IMR-90 (cell line): ENCODE data around the gene SASS6. TPM values are rescaled to one million over a fixed set of nuclear protein-coding genes. Genes with fewer than 3 reads are reported as not detected.

Experiments used
- ATAC-seq: fragments of 200-7000 bp; cut with Tn5 transposase; 2 replicates; pipeline ENCODE4 v1.9.1; 2020; ENCODE audit warnings: low read depth, mild to moderate bottlenecking, moderate library complexity
- BruUV-seq: library from RNA; stranded (reverse); fragments of 400-500 nt; replicated peaks from 2 replicates; lab custom pipeline; 2021; lab: Mats Ljungman, UMichigan
- CTCF ChIA-PET: fragments of 300-600 bp; formaldehyde crosslinking; extraction: SDS; loops from one replicate; lab custom pipeline; 2021; ENCODE audit warnings: antibody characterized with exemption; lab: Yijun Ruan, JAX
- POLR2A ChIA-PET: fragments of 300-600 bp; sonication (Branson Sonifier 250); formaldehyde crosslinking; loops from one replicate; lab custom pipeline; 2022; ENCODE audit warnings: antibody characterized with exemption; ENCODE audit not compliant: unreplicated experiment; lab: Charles Lee
- DNase-seq: peaks from one replicate; pipeline ENCODE4 v3.0.0; 2013
- H2AFZ ChIP-seq: replicated peaks from 2 replicates; pipeline ENCODE3; 2013; ENCODE audit warnings: low read length, mild to moderate bottlenecking; ENCODE audit not compliant: poor library complexity
- H2AK5ac ChIP-seq: 2 replicates; pipeline ENCODE4 v1.6.1; 2013; ENCODE audit warnings: low read depth, low read length, inconsistent platforms
- H2AK9ac ChIP-seq: replicated peaks from 2 replicates; pipeline ENCODE3; 2013; ENCODE audit warnings: mild to moderate bottlenecking, low read depth, low read length, moderate library complexity; ENCODE audit not compliant: poor library complexity
- H2BK120ac ChIP-seq: 2 replicates; pipeline ENCODE4 v1.6.1; 2013; ENCODE audit warnings: low read depth, low read length, inconsistent platforms
- H2BK15ac ChIP-seq: 3 replicates; pipeline ENCODE4 v1.6.1; 2013; ENCODE audit warnings: low read depth, low read length, inconsistent platforms
- H2BK20ac ChIP-seq: 2 replicates; pipeline ENCODE4 v1.6.1; 2013; ENCODE audit warnings: low read depth, mild to moderate bottlenecking, inconsistent platforms, low read length, moderate library complexity
- H2BK5ac ChIP-seq: 2 replicates; pipeline ENCODE4 v1.6.1; 2013; ENCODE audit warnings: mild to moderate bottlenecking, low read depth, low read length, inconsistent platforms; ENCODE audit not compliant: poor library complexity, severe bottlenecking
- H3K14ac ChIP-seq: replicated peaks from 2 replicates; pipeline ENCODE4 v1.6.1; 2013; ENCODE audit warnings: low read depth, low read length, inconsistent platforms
- H3K18ac ChIP-seq: 2 replicates; pipeline ENCODE4 v1.6.1; 2013; ENCODE audit warnings: low read depth, low read length, control low read depth
- H3K23ac ChIP-seq: 2 replicates; pipeline ENCODE4 v1.6.1; 2013; ENCODE audit warnings: low read depth, low read length, inconsistent platforms
- H3K27ac ChIP-seq: 2 replicates; pipeline ENCODE4 v1.5.1; 2013; ENCODE audit warnings: mild to moderate bottlenecking, control low read depth, low read length; ENCODE audit not compliant: insufficient read depth
- H3K27me3 ChIP-seq: 2 replicates; pipeline ENCODE4 v1.6.1; 2013; ENCODE audit warnings: low read length; ENCODE audit not compliant: control insufficient read depth, insufficient read depth
- H3K36me3 ChIP-seq: 2 replicates; pipeline ENCODE4 v1.6.1; 2013; ENCODE audit warnings: low read length, mixed read lengths; ENCODE audit not compliant: control insufficient read depth, insufficient read depth
- H3K4ac ChIP-seq: 2 replicates; pipeline ENCODE4 v1.6.1; 2013; ENCODE audit warnings: low read depth, low read length, inconsistent platforms
- H3K4me1 ChIP-seq: 2 replicates; pipeline ENCODE4 v1.6.1; 2013; ENCODE audit warnings: low read length, mixed read lengths; ENCODE audit not compliant: control insufficient read depth, insufficient read depth
- H3K4me2 ChIP-seq: 2 replicates; pipeline ENCODE4 v1.6.1; 2013; ENCODE audit warnings: low read depth, mild to moderate bottlenecking, control low read depth, low read length, moderate library complexity
- H3K4me3 ChIP-seq: 2 replicates; pipeline ENCODE4 v1.5.1; 2013; ENCODE audit warnings: low read depth, mild to moderate bottlenecking, control low read depth, low read length, moderate library complexity; ENCODE audit not compliant: insufficient read depth
- H3K56ac ChIP-seq: 2 replicates; pipeline ENCODE4 v1.6.1; 2013; ENCODE audit warnings: low read length, inconsistent platforms; ENCODE audit not compliant: insufficient read depth; ENCODE audit errors: extremely low read depth
- H3K79me1 ChIP-seq, 2 experiments: 2 replicates each; pipeline ENCODE4 v1.6.1; 2013; ENCODE audit warnings: low read length in 2 of 2, inconsistent platforms in 1 of 2, low read depth in 1 of 2
- H3K9ac ChIP-seq: 2 replicates; pipeline ENCODE4 v1.6.1; 2013; ENCODE audit warnings: low read depth, low read length, control low read depth
- H3K9me1 ChIP-seq: 2 replicates; pipeline ENCODE4 v1.6.1; 2013; ENCODE audit warnings: low read length, inconsistent platforms; ENCODE audit not compliant: insufficient read depth
- H3K9me3 ChIP-seq: 2 replicates; pipeline ENCODE4 v1.6.1; 2013; ENCODE audit warnings: low read length; ENCODE audit not compliant: control insufficient read depth, insufficient read depth
- H4K20me1 ChIP-seq: 2 replicates; pipeline ENCODE4 v1.6.1; 2013; ENCODE audit warnings: low read length, inconsistent platforms; ENCODE audit not compliant: insufficient read depth
- H4K5ac ChIP-seq: 2 replicates; pipeline ENCODE4 v1.6.1; 2013; ENCODE audit warnings: mild to moderate bottlenecking, low read depth, low read length, control low read depth
- H4K8ac ChIP-seq, 2 experiments: 2 replicates each; pipeline ENCODE4 v1.6.1; 2013; ENCODE audit warnings: low read depth in 2 of 2, low read length in 2 of 2, control low read depth in 1 of 2, inconsistent platforms in 1 of 2
- H4K91ac ChIP-seq: 2 replicates; pipeline ENCODE4 v1.6.1; 2013; ENCODE audit warnings: low read depth, low read length, inconsistent platforms; ENCODE audit not compliant: insufficient read depth
- BHLHE40 ChIP-seq: fragments of 150-350 bp; IDR thresholded peaks from 2 replicates; pipeline ENCODE4 v1.6.1; 2016; ENCODE audit warnings: mild to moderate bottlenecking, low read depth, low read length
- CEBPB ChIP-seq: IDR thresholded peaks from 2 replicates; pipeline ENCODE4 v1.6.1; 2012; ENCODE audit warnings: low read depth, low read length, improper control_type of control experiment
- CHD1 ChIP-seq: IDR thresholded peaks from 2 replicates; pipeline ENCODE4 v1.6.1; 2012; ENCODE audit warnings: low read depth, low read length, improper control_type of control experiment
- CTCF ChIP-seq: conservative IDR thresholded peaks from 2 replicates; pipeline ENCODE4 v1.5.1; 2012; ENCODE audit warnings: mild to moderate bottlenecking, low read depth, low read length, improper control_type of control experiment
- FOS ChIP-seq: fragments of 150-350 bp; IDR thresholded peaks from 2 replicates; pipeline ENCODE4 v1.6.1; 2016; ENCODE audit warnings: low read depth, low read length
- MAFK ChIP-seq: IDR thresholded peaks from 2 replicates; pipeline ENCODE4 v1.6.1; 2012; ENCODE audit warnings: low read depth, low read length, improper control_type of control experiment
- MAZ ChIP-seq: IDR thresholded peaks from 2 replicates; pipeline ENCODE4 v1.6.1; 2012; ENCODE audit warnings: low read depth, mild to moderate bottlenecking, low read length, improper control_type of control experiment, moderate library complexity, borderline replicate concordance
- NFE2L2 ChIP-seq: fragments of 150-350 bp; IDR thresholded peaks from 2 replicates; pipeline ENCODE4 v1.6.1; 2016; ENCODE audit warnings: low read depth, mild to moderate bottlenecking, low read length
- RAD21 ChIP-seq: IDR thresholded peaks from 2 replicates; pipeline ENCODE4 v1.6.1; 2012; ENCODE audit warnings: low read length, improper control_type of control experiment
- RFX5 ChIP-seq: IDR thresholded peaks from 2 replicates; pipeline ENCODE4 v1.8.0; 2012; ENCODE audit warnings: low read depth, mild to moderate bottlenecking, low read length, moderate library complexity
- SMC3 ChIP-seq: fragments of 150-350 bp; IDR thresholded peaks from 2 replicates; pipeline ENCODE4 v1.6.1; 2016; ENCODE audit warnings: low read depth, mild to moderate bottlenecking, antibody characterized with exemption, low read length, moderate library complexity
- USF2 ChIP-seq: fragments of 150-350 bp; IDR thresholded peaks from 2 replicates; pipeline ENCODE4 v1.6.1; 2017; ENCODE audit warnings: mild to moderate bottlenecking, antibody characterized with exemption, low read length, low read depth
- WGBS, 2 experiments: methylation state at CpG; one replicate each; pipeline versions ENCODE4 v1.1.5 to v1.1.7; 2013; ENCODE audit warnings: missing lambda C conversion rate in 2 of 2; ENCODE audit not compliant: insufficient read length in 1 of 2; ENCODE audit errors: extremely low coverage in 2 of 2; 5-methylcytosine and 5-hydroxymethylcytosine counted together
- dilution Hi-C: fragments of 300-500 bp; cut with HindIII; formaldehyde crosslinking; loops from one replicate; pipeline ENCODE4 v1.14.3; 2018; ENCODE audit warnings: low sequenced_read_pairs; ENCODE audit not compliant: unreplicated experiment
- in situ Hi-C: fragments of 300-500 bp; cut with MboI; formaldehyde crosslinking; loops from 3 replicates; pipeline ENCODE4 v1.14.3; 2019; ENCODE audit warnings: low sequenced_read_pairs, inconsistent platforms, mixed read lengths
- intact Hi-C: fragments of 100-400 bp; cut with micrococcal nuclease; formaldehyde crosslinking; loops from 2 replicates; pipeline ENCODE4 v1.10.0; 2022
- polyA plus RNA-seq, 3 experiments: library from polyadenylated mRNA; depleted of rRNA; stranded (reverse); fragments of >200 nt; gene quantifications; 2 replicates each; pipeline ENCODE4 v1.2.3, GENCODE V29; 2012; ENCODE audit warnings: low replicate concordance in 1 of 3
- total RNA-seq: library from RNA; depleted of rRNA; stranded (reverse); fragments of >200 nt; gene quantifications from 2 replicates; pipeline ENCODE4 v1.2.3, GENCODE V29; 2012

SASS6 gene
- total and polyA plus RNA-seq, 2 of the 4 experiments (the other 2 are of a cell fraction) = 1.1 to 2.7 TPM

DNA sequence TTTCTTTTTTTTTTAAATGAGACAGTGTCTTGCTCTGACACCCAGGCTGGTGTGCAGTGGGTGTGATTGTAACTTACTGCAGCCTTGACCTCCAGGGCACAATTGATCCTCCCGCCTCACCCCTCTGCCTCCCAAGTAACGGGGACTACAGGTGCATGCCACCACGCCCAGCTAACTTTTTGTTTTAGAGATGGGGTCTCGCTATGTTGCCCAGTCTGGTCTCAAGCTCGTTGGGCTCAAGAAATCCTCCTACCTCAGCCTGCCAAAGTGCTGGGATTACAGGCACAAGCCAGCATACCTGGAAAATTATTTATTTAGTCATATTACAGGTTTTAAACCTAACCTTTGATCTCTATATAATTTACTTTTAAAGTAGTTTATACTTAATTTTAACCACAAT lies 32.0 kb upstream of the SASS6 start:
- Histone ChIP-seq H3K4me1 (no peaks in the 10 kb centered on the region), H3K79me1 (no peaks in the 10 kb centered on the region), H4K20me1 (no peaks in the 10 kb centered on the region), H3K4me3 (no peak overlapping the region), H2AK9ac (no peak overlapping the region), H3K27ac (no peak overlapping the region), H2BK15ac (no peak overlapping the region), H3K9ac (no peak overlapping the region), H2BK120ac (no peak overlapping the region), H3K14ac (no peak overlapping the region), H3K4me2 (no peak overlapping the region), H3K4ac (no peak overlapping the region), H4K91ac (no peak overlapping the region), H3K27me3 (no peaks in the 10 kb centered on the region), H3K9me3 (no peaks in the 10 kb centered on the region), H2BK20ac (no peak overlapping the region), H2BK5ac (no peak overlapping the region), H4K8ac (no peak overlapping the region), H3K9me1 (no peaks in the 10 kb centered on the region), H2AK5ac (no peak overlapping the region), H3K18ac (no peak overlapping the region), H3K56ac (no peak overlapping the region), H2AFZ (no peak overlapping the region), H4K5ac (no peak overlapping the region), H3K36me3 (no peaks in the 10 kb centered on the region), H3K23ac (no peak overlapping the region)
- BruUV-seq = no TSS peak
- WGBS, 2 experiments = no CpG with 5 or more reads among the region's 5 CpGs
- in situ Hi-C loops = no loop called here
- ChIA-PET CTCF (no interaction called here), POLR2A (no interaction called here)
- DNase-seq = no peak
- dilution Hi-C loops = no loop called here
- TF ChIP-seq RFX5 = no peak
- TF ChIP-seq MAZ = no peak
- no peak for TF ChIP-seq CHD1
- TF ChIP-seq FOS = no peak
- TF ChIP-seq SMC3 = no peak
- no peak for TF ChIP-seq BHLHE40
- TF ChIP-seq USF2 = no peak
- no peak for TF ChIP-seq NFE2L2
- TF ChIP-seq CEBPB = no peak
- no peak for TF ChIP-seq RAD21
- TF ChIP-seq CTCF = no peak
- no peak for TF ChIP-seq MAFK
- intact Hi-C loops = no loop called here
- ATAC-seq = no peak
